Activated naive CD4-positive, alpha-beta T cell treated with anti-CD3 and anti-CD28 coated beads, Interleukin-2, amount 10 ng/mL, durations not matched to agents 7 days and 5 days (primary cell): ENCODE results near the gene FBXL13.
"Not testable (repeated sequence)": the region's sequence is repeated elsewhere in the genome, so short reads cannot be mapped to it uniquely, and the experiment has no call there.

Experiments
- CTCF ChIA-PET: fragments of 350-600 bp; sonication (Branson Sonifier 250); formaldehyde crosslinking; loops from one replicate; lab custom pipeline; 2021; ENCODE audit warnings: antibody characterized with exemption; lab: Charles Lee
- DNase-seq: peaks from one replicate; pipeline ENCODE4 v3.0.0-alpha.2; 2020
- H3K27ac Mint-ChIP-seq: one replicate; pipeline ENCODE4 v1.8.0; 2021; ENCODE audit warnings: mild to moderate bottlenecking, moderate library complexity, mixed read lengths
- H3K27me3 Mint-ChIP-seq: one replicate; pipeline ENCODE4 v1.8.0; 2021; ENCODE audit warnings: mild to moderate bottlenecking, mixed read lengths
- H3K36me3 Mint-ChIP-seq: one replicate; pipeline ENCODE4 v1.8.0; 2021; ENCODE audit warnings: mixed read lengths
- H3K4me1 Mint-ChIP-seq: one replicate; pipeline ENCODE4 v1.8.0; 2021; ENCODE audit warnings: mixed read lengths
- H3K4me3 Mint-ChIP-seq: one replicate; pipeline ENCODE4 v1.8.0; 2021; ENCODE audit warnings: mild to moderate bottlenecking, moderate library complexity, mixed read lengths
- H3K9me3 Mint-ChIP-seq: one replicate; pipeline ENCODE4 v1.8.0; 2021; ENCODE audit warnings: mixed read lengths

FBXL13 gene

DNA sequence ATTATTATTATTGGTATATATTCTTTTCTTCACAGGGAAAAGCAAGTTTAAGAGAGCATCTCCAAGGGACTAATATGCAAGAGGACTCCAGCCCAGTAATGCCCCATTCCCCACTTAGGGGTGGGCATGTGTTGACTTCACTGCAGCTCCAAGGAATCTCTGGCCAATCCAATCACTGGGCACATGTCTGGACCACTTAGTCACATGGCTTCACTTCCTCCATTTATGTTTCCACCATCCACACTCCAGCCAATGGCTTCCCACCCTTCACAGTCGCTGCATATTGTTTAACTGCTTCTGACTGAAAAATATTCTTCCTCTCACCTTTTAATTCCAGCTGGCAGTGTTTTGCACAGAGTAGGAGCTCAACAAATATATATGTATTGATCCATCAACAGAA lies 43.6 kb downstream of the FBXL13 start:
- Mint-ChIP-seq H3K4me1 (no peaks in the 10 kb centered on the region), H3K4me3 (no peak overlapping the region), H3K36me3 (no peaks in the 10 kb centered on the region), H3K27me3 (no peaks in the 10 kb centered on the region), H3K27ac (no peak overlapping the region), H3K9me3 (no peaks in the 10 kb centered on the region)
- no peak for DNase-seq
- CTCF ChIA-PET, result no interaction called here

DNA sequence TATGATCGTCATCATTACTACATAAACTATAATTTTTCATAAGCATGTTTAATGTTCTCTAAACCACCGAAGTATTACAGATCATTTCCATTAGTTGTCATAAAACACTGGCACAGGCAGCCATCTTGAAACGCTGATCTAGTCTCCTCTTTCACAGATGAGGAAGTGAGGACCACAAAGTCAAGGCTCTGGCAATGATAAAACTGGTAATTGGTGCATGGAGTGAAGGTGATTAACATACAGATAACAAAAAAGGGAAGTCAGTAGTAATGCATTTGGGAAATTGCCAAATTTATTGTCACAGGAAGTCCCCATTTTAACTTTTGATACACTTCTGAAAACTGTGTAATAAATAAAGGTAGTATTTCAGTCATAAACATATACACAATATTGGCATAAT lies 49.3 kb downstream of the FBXL13 start:
- Mint-ChIP-seq H3K4me1 (no peaks in the 10 kb centered on the region), H3K27ac (peak overlapping the region; percentile 6), H3K36me3 (no peaks in the 10 kb centered on the region), H3K9me3 (peaks cover 10% of the 10 kb centered on the region), H3K27me3 (no peaks in the 10 kb centered on the region), H3K4me3 (no peak overlapping the region)
- CTCF ChIA-PET, result no interaction called here
- no peak for DNase-seq

DNA sequence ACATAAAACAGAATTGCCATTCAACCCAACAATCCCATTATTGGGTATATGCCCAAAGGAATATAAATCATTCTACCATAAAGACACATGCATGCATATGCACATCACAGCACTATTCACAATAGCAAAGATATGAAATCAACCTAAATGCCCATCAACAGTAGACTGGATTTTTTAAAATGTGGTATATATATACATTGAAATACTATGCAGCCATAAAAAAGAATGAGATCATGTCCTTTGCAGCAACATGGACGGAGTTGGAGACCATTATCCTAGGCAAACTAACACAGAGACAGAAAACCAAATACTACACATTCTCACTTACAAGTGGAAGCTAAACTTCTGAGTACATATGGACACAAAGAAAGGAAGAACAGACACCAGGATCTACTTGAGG lies 51.0 kb downstream of the FBXL13 start:
- DNase-seq, H3K4me1 Mint-ChIP-seq, CTCF ChIA-PET, H3K27ac Mint-ChIP-seq, H3K4me3 Mint-ChIP-seq, H3K27me3 Mint-ChIP-seq, H3K36me3 Mint-ChIP-seq: not testable (repeated sequence)
- peaks cover 12% of the 10 kb centered on the region for H3K9me3 Mint-ChIP-seq

DNA sequence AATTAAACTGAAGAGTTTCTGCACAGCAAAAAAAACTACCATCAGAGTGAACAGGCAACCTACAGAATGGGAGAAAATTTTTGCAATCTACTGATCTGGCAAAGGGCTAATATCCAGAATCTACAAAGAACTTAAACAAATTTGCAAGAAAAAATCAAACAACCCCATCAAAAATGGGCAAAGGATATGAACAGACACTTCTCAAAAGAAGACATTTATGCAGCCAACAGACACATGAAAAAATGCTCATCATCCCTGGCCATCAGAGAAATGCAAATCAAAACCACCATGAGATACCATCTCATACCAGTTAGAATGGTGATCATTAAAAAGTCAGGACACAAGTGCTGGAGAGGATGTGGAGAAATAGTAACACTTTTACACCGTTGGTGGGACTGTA lies 53.1 kb downstream of the FBXL13 start:
- H3K27ac Mint-ChIP-seq, H3K36me3 Mint-ChIP-seq, CTCF ChIA-PET, H3K4me1 Mint-ChIP-seq, H3K4me3 Mint-ChIP-seq, H3K27me3 Mint-ChIP-seq, DNase-seq: not testable (repeated sequence)
- peaks cover 12% of the 10 kb centered on the region for H3K9me3 Mint-ChIP-seq

DNA sequence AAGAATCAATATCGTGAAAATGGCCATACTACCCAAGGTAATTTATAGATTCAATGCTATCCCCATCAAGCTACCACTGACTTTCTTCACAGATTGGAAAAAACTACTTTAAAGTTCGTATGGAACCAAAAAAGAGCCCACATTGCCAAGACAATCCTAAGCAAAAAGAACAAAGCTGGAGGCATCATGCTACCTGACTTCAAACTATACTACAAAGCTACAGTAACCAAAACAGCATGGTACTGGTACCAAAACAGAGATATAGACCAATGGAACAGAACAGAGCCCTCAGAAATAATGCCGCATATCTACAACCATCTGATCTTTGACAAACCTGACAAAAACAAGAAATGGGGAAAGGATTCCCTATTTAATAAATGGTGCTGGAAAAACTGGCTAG lies 53.7 kb downstream of the FBXL13 start:
- H3K4me1 Mint-ChIP-seq, H3K36me3 Mint-ChIP-seq, H3K27ac Mint-ChIP-seq, H3K4me3 Mint-ChIP-seq, H3K27me3 Mint-ChIP-seq, DNase-seq, CTCF ChIA-PET: not testable (repeated sequence)
- peaks cover 12% of the 10 kb centered on the region for H3K9me3 Mint-ChIP-seq

DNA sequence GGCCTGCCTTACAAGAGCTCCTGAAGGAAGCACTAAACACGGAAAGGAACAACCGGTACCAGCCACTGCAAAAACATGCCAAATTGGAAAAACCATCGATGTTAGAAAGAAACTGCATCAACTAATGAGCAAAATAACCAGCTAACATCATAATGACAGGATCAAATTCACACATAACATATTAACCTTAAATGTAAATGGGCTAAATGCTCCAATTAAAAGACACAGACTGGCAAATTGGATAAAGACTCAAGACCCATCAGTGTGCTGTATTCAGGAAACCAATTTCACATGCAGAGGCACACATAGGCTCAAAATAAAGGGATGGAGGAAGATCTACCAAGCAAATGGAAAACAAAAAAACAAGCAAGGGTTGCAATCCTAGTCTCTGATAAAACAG lies 56.3 kb downstream of the FBXL13 start:
- H3K4me3 Mint-ChIP-seq, DNase-seq, H3K27me3 Mint-ChIP-seq, CTCF ChIA-PET, H3K4me1 Mint-ChIP-seq, H3K27ac Mint-ChIP-seq, H3K36me3 Mint-ChIP-seq: not testable (repeated sequence)
- H3K9me3 Mint-ChIP-seq, result peaks cover 10% of the 10 kb centered on the region

DNA sequence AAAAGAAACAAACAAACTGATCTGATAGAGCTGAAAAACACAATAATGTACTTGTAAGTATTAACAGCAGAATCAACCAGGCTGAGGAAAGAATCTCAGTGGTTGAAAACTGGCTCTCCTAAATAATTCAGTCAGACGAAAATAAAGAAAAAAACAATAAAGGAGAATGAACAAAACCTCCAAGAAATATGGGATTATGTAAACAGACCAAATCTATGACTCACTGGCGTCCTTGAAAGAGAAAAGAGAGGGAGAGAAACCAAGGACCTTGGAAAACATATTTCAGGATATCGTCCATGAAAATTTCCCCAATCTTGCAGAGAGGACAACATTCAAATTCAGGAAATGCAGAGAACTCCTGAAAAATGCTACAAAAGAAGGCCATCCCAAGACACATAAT lies 62.9 kb downstream of the FBXL13 start:
- Mint-ChIP-seq H3K27ac (no peak overlapping the region), H3K36me3 (no peaks in the 10 kb centered on the region), H3K4me3 (no peak overlapping the region), H3K4me1 (no peaks in the 10 kb centered on the region), H3K27me3 (peaks cover 3% of the 10 kb centered on the region), H3K9me3 (peaks cover 2% of the 10 kb centered on the region)
- CTCF ChIA-PET, result no interaction called here
- DNase-seq, result no peak

DNA sequence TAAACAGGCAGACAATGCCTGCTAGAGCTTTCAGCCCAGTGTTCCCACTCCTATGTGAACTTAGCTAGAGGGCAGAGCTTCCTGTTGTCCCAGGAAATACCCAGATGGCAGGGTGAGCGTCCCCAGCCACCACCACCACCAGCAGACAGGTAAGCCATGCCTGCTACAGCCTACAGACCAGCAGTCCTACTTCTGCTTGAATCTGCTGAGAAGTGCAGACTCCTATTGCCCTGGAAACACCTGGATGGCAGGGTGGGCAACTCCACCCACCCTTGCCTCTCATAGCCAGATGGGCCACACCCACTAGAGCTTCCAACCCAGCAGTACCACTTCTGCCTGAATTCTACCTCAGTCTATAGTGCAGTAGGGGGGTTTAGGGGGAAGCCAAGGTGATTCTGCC lies 64.4 kb downstream of the FBXL13 start:
- H3K27me3 Mint-ChIP-seq, result peaks cover 3% of the 10 kb centered on the region
- H3K27ac Mint-ChIP-seq, result no peak overlapping the region
- no peak for DNase-seq
- CTCF ChIA-PET, result no interaction called here
- H3K36me3 Mint-ChIP-seq, result no peaks in the 10 kb centered on the region
- no peaks in the 10 kb centered on the region for H3K4me1 Mint-ChIP-seq
- H3K9me3 Mint-ChIP-seq, result peaks cover 3% of the 10 kb centered on the region
- no peak overlapping the region for H3K4me3 Mint-ChIP-seq

DNA sequence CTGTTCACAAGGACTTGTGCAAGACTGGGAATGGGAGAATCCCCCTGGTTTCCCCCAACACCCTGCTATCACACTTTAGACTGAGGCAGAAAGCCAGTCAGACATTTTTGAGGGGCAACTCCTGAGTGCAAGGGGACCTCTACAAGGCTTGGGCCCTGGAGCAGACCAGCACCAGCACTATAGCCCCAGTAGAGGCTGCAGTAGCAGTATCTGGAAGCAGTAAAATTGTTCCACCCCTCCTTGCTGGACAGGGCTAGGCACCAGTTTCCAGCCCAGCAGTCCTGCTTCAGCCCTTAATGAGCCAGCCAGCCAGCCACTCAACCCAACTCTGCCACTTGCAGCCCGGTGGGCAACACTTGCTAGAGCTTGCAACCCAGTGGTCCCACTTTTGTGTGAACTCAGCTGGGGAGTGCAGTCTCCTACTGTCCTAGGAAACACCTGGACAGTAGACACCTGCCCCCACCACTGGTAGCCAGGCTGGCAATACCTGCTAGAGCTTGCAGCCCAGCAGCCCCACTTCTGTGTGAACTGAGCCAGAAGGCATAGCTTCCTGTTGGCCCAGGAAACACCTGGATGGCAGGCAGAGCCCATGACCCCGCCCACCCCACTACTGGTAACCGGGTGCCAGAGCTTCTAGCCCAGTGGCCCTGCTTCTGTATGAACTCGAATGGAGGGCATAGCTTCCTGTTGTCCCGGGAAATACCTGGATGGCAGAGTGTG lies 65.0 kb downstream of the FBXL13 start:
- no peak overlapping the region for H3K4me3 Mint-ChIP-seq
- CTCF ChIA-PET, result no interaction called here
- no peaks in the 10 kb centered on the region for H3K36me3 Mint-ChIP-seq
- no peaks in the 10 kb centered on the region for H3K4me1 Mint-ChIP-seq
- peaks cover 3% of the 10 kb centered on the region for H3K27me3 Mint-ChIP-seq
- no peak overlapping the region for H3K27ac Mint-ChIP-seq
- peaks cover 6% of the 10 kb centered on the region for H3K9me3 Mint-ChIP-seq
- peak; percentile 22 for DNase-seq

DNA sequence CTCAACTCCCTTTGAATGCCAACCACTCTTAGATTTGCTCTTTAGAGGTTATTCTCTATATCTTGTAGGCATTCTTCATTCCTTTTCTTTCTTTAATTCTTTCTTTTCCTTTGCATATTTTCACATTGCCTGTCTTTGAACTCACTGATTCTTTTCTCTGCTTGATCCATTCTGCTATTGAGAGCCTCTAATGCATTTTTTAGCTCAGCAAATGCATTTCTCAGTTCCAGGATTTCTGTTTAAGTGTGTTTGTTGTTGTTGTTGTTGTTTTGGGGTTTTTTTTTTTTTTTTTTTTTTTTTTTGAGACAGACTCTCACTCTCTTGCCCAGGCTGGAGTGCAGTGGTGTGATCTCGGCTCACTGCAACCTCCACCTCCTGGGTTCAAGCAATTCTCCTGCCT lies 71.6 kb downstream of the FBXL13 start:
- Mint-ChIP-seq H3K9me3 (peaks cover 15% of the 10 kb centered on the region), H3K4me3 (no peak overlapping the region), H3K27me3 (peaks cover 3% of the 10 kb centered on the region), H3K4me1 (no peaks in the 10 kb centered on the region), H3K27ac (no peak overlapping the region), H3K36me3 (no peaks in the 10 kb centered on the region)
- DNase-seq, result no peak
- CTCF ChIA-PET, result no interaction called here

DNA sequence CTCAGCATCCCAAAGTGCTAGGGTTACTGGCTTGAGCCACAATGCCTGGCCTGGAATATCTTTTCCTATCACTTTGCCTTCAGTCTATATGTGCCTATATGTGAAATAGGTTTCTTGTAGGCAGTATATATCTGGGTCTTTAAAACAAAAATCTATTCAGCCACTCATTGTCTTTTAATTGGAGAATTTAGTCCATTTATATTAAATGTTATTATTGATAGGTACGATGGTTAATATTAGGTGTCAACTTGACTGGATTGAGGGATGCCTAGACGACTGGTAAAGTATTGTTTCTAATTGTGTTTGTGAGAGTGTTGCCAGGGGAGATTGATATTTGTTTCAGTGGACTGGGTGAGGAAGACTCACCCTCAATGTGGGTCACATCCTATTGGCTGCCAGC lies 73.4 kb downstream of the FBXL13 start:
- no peak overlapping the region for H3K4me3 Mint-ChIP-seq
- no peaks in the 10 kb centered on the region for H3K4me1 Mint-ChIP-seq
- CTCF ChIA-PET, result no interaction called here
- H3K27ac Mint-ChIP-seq, result no peak overlapping the region
- H3K36me3 Mint-ChIP-seq, result no peaks in the 10 kb centered on the region
- H3K27me3 Mint-ChIP-seq, result no peaks in the 10 kb centered on the region
- H3K9me3 Mint-ChIP-seq, result peaks cover 15% of the 10 kb centered on the region
- no peak for DNase-seq

DNA sequence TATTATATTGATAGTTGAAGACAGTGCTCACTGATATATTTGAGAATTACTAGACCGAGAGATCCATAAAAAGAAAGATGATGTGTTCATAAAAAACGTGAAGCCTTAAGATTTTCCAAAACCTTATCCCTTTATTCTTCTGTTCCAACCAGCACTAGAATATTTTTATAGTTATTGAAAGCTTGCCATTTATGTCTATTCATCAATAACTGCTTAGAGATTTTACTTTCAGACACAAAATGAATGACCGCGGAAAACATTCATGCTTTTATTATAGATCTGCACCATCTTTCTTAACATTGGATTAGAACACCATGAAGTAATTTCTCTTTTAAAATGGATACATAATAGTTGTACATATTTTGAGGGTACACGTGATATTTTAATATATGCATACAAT lies 77.6 kb downstream of the FBXL13 start:
- Mint-ChIP-seq H3K4me1 (no peaks in the 10 kb centered on the region), H3K9me3 (no peaks in the 10 kb centered on the region), H3K4me3 (no peak overlapping the region), H3K36me3 (no peaks in the 10 kb centered on the region), H3K27me3 (no peaks in the 10 kb centered on the region), H3K27ac (no peak overlapping the region)
- CTCF ChIA-PET, result no interaction called here
- no peak for DNase-seq

DNA sequence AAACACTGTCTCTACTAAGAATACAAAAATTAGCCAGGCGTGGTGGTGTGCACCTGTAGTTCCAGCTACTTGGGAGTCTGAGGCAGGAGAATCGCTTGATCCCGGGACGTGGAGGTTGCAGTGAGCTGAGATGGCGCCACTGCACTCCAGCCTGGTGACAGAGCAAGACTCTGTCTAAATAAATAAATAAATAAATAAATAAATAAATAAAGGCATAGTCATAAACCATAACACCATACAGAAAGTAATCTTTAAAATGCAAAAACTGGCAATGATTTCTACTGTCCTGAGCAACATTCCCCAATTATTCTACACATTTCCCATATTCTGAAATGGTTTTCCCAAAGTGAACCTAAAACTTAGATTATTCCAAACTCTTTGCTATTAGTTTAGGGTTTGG lies 79.0 kb downstream of the FBXL13 start:
- H3K36me3 Mint-ChIP-seq, H3K27ac Mint-ChIP-seq, DNase-seq, H3K27me3 Mint-ChIP-seq, H3K4me3 Mint-ChIP-seq, H3K9me3 Mint-ChIP-seq, CTCF ChIA-PET, H3K4me1 Mint-ChIP-seq: not testable (repeated sequence)

DNA sequence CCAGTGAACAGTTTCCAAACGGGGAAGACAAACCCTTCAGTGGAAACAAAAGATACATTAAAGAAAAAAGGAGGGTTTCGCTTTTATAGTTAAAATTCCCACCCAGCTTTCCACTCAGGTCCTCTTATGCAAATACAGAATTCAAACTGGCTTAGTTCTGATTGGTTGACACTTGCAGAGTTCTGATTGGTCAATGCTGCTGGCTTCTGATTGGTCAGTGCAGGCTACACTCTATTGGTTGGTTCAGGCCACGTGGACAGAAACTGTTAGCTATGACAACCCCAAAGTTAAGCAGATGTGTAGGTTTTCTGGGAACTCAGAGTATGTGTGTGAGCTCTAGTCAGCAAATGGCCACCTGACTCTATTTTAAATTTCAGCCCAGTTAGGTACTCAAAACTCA lies 80.0 kb downstream of the FBXL13 start:
- no peaks in the 10 kb centered on the region for H3K36me3 Mint-ChIP-seq
- CTCF ChIA-PET, result interaction anchor here (1.3 kb wide), 1 partner anchor 68 kb away, joined by 4 read pairs; no protein-coding TSS in a partner anchor
- no peaks in the 10 kb centered on the region for H3K4me1 Mint-ChIP-seq
- no peaks in the 10 kb centered on the region for H3K9me3 Mint-ChIP-seq
- DNase-seq, result no peak
- no peak overlapping the region for H3K27ac Mint-ChIP-seq
- H3K4me3 Mint-ChIP-seq, result no peak overlapping the region
- no peaks in the 10 kb centered on the region for H3K27me3 Mint-ChIP-seq

DNA sequence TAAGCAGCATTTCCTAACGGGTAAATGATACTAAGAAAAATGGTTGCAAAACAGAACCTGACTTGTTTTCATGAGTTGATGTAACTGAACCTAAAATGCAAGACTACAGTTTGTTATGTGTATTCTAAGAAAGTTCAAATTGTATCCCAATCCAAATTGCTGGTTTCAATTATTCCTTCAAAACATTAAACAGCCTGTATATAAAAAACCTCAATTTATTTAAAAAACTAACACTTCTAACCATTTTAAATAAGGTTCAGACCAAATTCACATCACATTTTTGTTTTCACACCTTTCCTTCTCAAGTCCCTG lies 80.9 kb downstream of the FBXL13 start:
- Mint-ChIP-seq H3K9me3 (no peaks in the 10 kb centered on the region), H3K27me3 (no peaks in the 10 kb centered on the region), H3K4me3 (no peak overlapping the region), H3K36me3 (no peaks in the 10 kb centered on the region), H3K27ac (no peak overlapping the region), H3K4me1 (no peaks in the 10 kb centered on the region)
- CTCF ChIA-PET, result no interaction called here
- DNase-seq, result no peak
